ENCODE data around the gene TSPEAR.

TSPEAR gene

GRCh38 chr21:44718093-44718492, 6.7 kb upstream of the TSPEAR start:
- DNase-seq: no peak

GRCh38 chr21:44716984-44717383, 5.6 kb upstream of the TSPEAR start:
- DNase-seq: no peak

- no peak for DNase-seq
Measured at GRCh38 chr21:44714905-44715304, 3.5 kb upstream of the TSPEAR start.

- DNase-seq: no peak
Measured at GRCh38 chr21:44713846-44714245, 2.5 kb upstream of the TSPEAR start.

GRCh38 chr21:44713130-44713529, 1.8 kb upstream of the TSPEAR start:
- DNase-seq: no peak

GRCh38 chr21:44712203-44713028, 1.0 kb upstream of the TSPEAR start:
- DNase-seq: no peak

GRCh38 chr21:44710756-44711326, 531 bp downstream of the TSPEAR start:
- peak in 2 of 6 experiments; percentile 15 to 28 for DNase-seq

GRCh38 chr21:44710294-44710665, 1.1 kb downstream of the TSPEAR start:
- DNase-seq: peak in 1 of 6 experiments; percentile 12

GRCh38 chr21:44709426-44710293, 1.7 kb downstream of the TSPEAR start:
- DNase-seq: peak in 2 of 6 experiments; percentile 19 to 20

- DNase-seq: no peak
Measured at GRCh38 chr21:44708866-44709425, 2.4 kb downstream of the TSPEAR start.

- DNase-seq: no peak
Measured at GRCh38 chr21:44708213-44708865, 3.0 kb downstream of the TSPEAR start.

- no peak for DNase-seq
Measured at GRCh38 chr21:44706706-44707581, 4.4 kb downstream of the TSPEAR start.

- no peak for DNase-seq
Measured at GRCh38 chr21:44706026-44706705, 5.2 kb downstream of the TSPEAR start.

- DNase-seq: no peak
Measured at GRCh38 chr21:44704636-44705001, 6.8 kb downstream of the TSPEAR start.

- no peak for DNase-seq
Measured at GRCh38 chr21:44703731-44704635, 7.4 kb downstream of the TSPEAR start.

GRCh38 chr21:44702973-44703730, 8.2 kb downstream of the TSPEAR start:
- DNase-seq: no peak

- no peak for DNase-seq
Measured at GRCh38 chr21:44702111-44702972, 9.0 kb downstream of the TSPEAR start.

- DNase-seq: no peak
Measured at GRCh38 chr21:44701541-44701940, 9.8 kb downstream of the TSPEAR start.
